ENCODE data around the gene GRHPR. TPM values are rescaled to one million over a fixed set of nuclear protein-coding genes. Genes with fewer than 3 reads are reported as not detected.

GRHPR gene
- total RNA-seq, 4 donors from 2014 or later, result 135 to 143 (median 138) TPM

DNA sequence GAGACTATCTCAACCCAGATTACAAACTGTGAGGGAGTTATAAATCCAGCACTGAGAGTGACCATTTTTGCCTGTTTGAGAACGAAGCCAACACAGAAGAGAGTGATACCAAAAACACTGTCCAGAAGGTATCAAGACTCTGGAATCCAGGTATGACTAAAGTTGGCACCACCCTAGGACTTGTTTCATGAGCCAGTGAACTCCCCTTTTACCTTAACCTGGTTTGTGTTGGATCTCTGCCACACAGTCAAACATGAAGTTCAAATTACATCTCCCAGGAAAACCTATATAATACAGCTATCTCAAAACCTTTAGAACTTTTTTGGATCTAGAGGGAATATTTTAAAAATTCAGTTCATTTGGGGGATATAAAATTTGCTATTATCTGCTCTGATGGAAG is 31.3 kb downstream of the GRHPR start:
- peaks cover 6 to 65% (median 42%) of the 10 kb centered on the region in 4 donors for H3K4me1 ChIP-seq
- no peak for DNase-seq (ENCODE audit: extremely low spot score)
- whole genome bisulfite sequencing, result 100% methylated on average over 1 of the region's 1 CpG
- H3K36me3 ChIP-seq, result peaks cover 0 to 11% (median 0%) of the 10 kb centered on the region in 4 donors
- no peak overlapping the region for H3K27ac ChIP-seq (replicated peaks in 1 of 4)
- H3K9me3 ChIP-seq, result peaks cover 0 to 6% (median 0%) of the 10 kb centered on the region in 4 donors
- no peak overlapping the region for H3K4me3 ChIP-seq
- intact Hi-C loops (cut with DNase I), result no loop called here
- TF ChIP-seq, protein P1, sequence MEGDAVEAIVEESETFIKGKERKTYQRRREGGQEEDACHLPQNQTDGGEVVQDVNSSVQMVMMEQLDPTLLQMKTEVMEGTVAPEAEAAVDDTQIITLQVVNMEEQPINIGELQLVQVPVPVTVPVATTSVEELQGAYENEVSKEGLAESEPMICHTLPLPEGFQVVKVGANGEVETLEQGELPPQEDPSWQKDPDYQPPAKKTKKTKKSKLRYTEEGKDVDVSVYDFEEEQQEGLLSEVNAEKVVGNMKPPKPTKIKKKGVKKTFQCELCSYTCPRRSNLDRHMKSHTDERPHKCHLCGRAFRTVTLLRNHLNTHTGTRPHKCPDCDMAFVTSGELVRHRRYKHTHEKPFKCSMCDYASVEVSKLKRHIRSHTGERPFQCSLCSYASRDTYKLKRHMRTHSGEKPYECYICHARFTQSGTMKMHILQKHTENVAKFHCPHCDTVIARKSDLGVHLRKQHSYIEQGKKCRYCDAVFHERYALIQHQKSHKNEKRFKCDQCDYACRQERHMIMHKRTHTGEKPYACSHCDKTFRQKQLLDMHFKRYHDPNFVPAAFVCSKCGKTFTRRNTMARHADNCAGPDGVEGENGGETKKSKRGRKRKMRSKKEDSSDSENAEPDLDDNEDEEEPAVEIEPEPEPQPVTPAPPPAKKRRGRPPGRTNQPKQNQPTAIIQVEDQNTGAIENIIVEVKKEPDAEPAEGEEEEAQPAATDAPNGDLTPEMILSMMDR (IDR thresholded peaks at IDR 0.05), result no peak
- no peak for TF ChIP-seq EP300 (IDR thresholded peaks at IDR 0.05)
- TF ChIP-seq POLR2AphosphoS5 (IDR thresholded peaks at IDR 0.05), result no peak
- no peak for TF ChIP-seq POLR2A (IDR thresholded peaks at IDR 0.05; ENCODE audit: low read depth)
- H3K27me3 ChIP-seq, result no peaks in the 10 kb centered on the region

DNA sequence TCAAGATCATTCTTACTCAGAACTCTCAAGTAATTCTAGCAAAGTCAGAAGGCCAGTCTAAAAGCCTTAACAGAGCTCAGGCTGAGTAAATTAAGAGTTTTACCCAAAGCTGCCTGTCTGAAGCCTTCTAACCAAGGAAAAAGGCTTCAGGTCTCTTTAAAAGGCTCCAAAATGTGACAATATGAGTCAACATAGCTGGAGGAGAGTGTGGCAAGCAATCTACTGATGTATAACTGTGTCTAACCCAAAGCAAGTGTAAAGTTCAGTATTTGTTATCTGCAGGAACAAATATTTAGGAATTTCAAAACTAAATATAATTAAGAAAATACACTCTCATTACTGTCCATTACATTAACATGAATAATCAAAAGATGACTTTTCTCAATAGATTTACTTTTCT is 31.7 kb downstream of the GRHPR start:
- H3K4me3 ChIP-seq, result no peak overlapping the region
- intact Hi-C loops (cut with DNase I), result no loop called here
- TF ChIP-seq, protein P1 (IDR thresholded peaks at IDR 0.05), result no peak
- no peak for TF ChIP-seq EP300 (IDR thresholded peaks at IDR 0.05)
- TF ChIP-seq POLR2A (IDR thresholded peaks at IDR 0.05; ENCODE audit: low read depth), result no peak
- no peak for TF ChIP-seq POLR2AphosphoS5 (IDR thresholded peaks at IDR 0.05)
- peaks cover 0 to 11% (median 0%) of the 10 kb centered on the region in 4 donors for H3K36me3 ChIP-seq
- no peaks in the 10 kb centered on the region for H3K27me3 ChIP-seq
- no peak for DNase-seq (ENCODE audit: extremely low spot score)
- H3K4me1 ChIP-seq, result peaks cover 6 to 69% (median 44%) of the 10 kb centered on the region in 4 donors
- peaks cover 0 to 6% (median 0%) of the 10 kb centered on the region in 4 donors for H3K9me3 ChIP-seq
- no peak overlapping the region for H3K27ac ChIP-seq (replicated peaks in 1 of 4)

DNA sequence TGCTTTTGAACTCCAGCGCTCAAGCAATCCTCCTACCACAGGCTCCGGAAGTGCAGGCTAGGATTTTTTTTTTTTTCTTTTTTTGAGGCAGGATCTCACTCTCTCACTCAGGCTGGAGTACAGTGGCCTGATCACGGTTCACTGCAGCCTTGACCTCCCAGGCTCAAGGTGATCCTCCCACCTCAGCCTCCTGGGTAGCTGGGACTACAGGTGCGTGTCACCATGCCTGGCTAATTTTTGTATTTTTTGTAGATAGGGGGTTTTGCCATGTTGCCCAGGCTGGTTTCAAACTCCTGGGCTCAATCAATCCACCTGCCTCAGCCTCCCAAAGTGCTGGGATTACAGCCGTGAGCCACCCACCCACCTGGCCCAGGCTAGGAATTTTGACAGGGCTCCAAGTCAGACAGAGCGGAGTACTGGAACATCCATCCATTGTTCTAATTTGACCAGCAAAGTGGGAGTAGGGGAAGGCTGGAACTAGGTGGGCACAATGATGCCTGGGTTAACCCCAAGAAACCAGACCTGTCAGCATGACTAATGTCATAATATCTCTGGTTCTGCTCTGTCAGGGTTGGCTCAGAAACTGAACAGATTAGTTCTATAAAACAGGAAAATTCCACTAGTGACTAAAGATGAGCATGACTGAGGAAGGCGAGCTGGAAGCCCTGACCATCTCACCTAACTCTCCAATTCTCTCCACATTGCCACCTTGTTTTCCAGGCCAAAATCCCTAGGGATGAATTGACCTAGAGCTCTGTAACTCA is 33.6 kb downstream of the GRHPR start:
- Histone ChIP-seq H3K27ac (replicated peaks in 1 of 4) (no peak overlapping the region), H3K4me3 (no peak overlapping the region), H3K9me3 (peaks cover 0 to 6% (median 0%) of the 10 kb centered on the region in 4 donors), H3K4me1 (peaks cover 6 to 68% (median 47%) of the 10 kb centered on the region in 4 donors), H3K36me3 (peaks cover 0 to 11% (median 0%) of the 10 kb centered on the region in 4 donors), H3K27me3 (no peaks in the 10 kb centered on the region)
- intact Hi-C loops (cut with DNase I), result no loop called here
- TF ChIP-seq, protein P1 (IDR thresholded peaks at IDR 0.05), result no peak
- TF ChIP-seq POLR2AphosphoS5 (IDR thresholded peaks at IDR 0.05) (no peak), POLR2A (IDR thresholded peaks at IDR 0.05; ENCODE audit: low read depth) (no peak), EP300 (IDR thresholded peaks at IDR 0.05) (no peak)
- DNase-seq (ENCODE audit: extremely low spot score), result no peak
- WGBS, result 78% methylated on average over 6 of the region's 7 CpGs

DNA sequence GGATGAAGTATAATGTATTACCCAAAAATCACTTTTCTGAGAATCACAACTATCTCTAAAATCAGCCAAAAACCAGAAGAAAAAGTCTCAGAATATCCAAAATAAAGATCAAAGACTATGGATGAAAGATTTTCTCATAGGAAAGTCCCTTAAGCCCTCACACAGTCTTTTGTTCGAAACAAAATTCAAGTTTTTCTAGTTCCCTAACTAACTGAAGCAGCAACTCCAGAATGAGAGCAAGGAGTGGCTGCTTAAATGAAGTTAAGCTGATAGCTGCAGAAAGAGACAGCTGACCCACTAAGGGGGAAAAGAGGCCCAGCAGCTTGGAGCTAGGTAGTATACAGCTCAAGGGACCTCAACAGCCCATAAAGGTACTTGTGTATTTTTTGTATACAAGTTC is 34.3 kb downstream of the GRHPR start:
- intact Hi-C loops (cut with DNase I), result no loop called here

More for the DNA sequence above, 34.3 kb downstream of the GRHPR start:
- Histone ChIP-seq H3K4me1 (peaks cover 4 to 68% (median 46%) of the 10 kb centered on the region in 4 donors), H3K36me3 (peaks cover 0 to 11% (median 0%) of the 10 kb centered on the region in 4 donors), H3K9me3 (peaks cover 0 to 6% (median 0%) of the 10 kb centered on the region in 4 donors), H3K4me3 (no peak overlapping the region), H3K27ac (replicated peaks in 1 of 4) (no peak overlapping the region), H3K27me3 (no peaks in the 10 kb centered on the region)
- TF ChIP-seq POLR2A (IDR thresholded peaks at IDR 0.05; ENCODE audit: low read depth) (no peak), POLR2AphosphoS5 (IDR thresholded peaks at IDR 0.05) (no peak), EP300 (IDR thresholded peaks at IDR 0.05) (no peak)
- TF ChIP-seq, protein P1 (IDR thresholded peaks at IDR 0.05), result no peak
- 77% methylated on average over 1 of the region's 1 CpG for WGBS
- no peak for DNase-seq (ENCODE audit: extremely low spot score)

All from esophagus muscularis mucosa (tissue), 4 donors.